Heart left ventricle (tissue), 16 donors: ENCODE data around the gene CEP128. TPM values are rescaled to one million over a fixed set of nuclear protein-coding genes. Genes with fewer than 3 reads are reported as not detected.

ENCODE experiments used
- ATAC-seq, 4 donors: fragments of 200-7000 bp; cut with Tn5 transposase; one replicate each; pipeline ENCODE4 v1.9.1; 2020 to 2022; ENCODE audit warnings: moderate library complexity in 4 of 4, mild to moderate bottlenecking in 3 of 4, moderate number of reproducible peaks in 1 of 4
- DNase-seq, 5 donors: peaks; one replicate each; pipeline ENCODE4 v3.0.0-alpha.2; 2020
- H3K27ac ChIP-seq, 12 donors: fragments of 200-600 bp; sonication (generic) in 4 of 12; one replicate each; pipeline versions ENCODE4 v1.5.0 to v1.8.0; 2016 to 2022; ENCODE audit warnings: mild to moderate bottlenecking in 2 of 12
- H3K27me3 ChIP-seq, 9 donors: fragments of 200-600 bp; sonication (generic) in 2 of 9; one replicate each; pipeline versions ENCODE4 v1.5.1 to v1.8.0; 2016 to 2022; ENCODE audit warnings: mild to moderate bottlenecking in 3 of 9
- H3K36me3 ChIP-seq, 9 donors: fragments of 200-600 bp; sonication (generic) in 2 of 9; one replicate each; pipeline versions ENCODE4 v1.5.0 to v1.8.0; 2018 to 2022; ENCODE audit warnings: mild to moderate bottlenecking in 2 of 9
- H3K4me1 ChIP-seq, 12 donors: fragments of 200-600 bp; sonication (generic) in 4 of 12; one replicate each; pipeline versions ENCODE4 v1.5.0 to v1.8.0; 2016 to 2022; ENCODE audit warnings: mild to moderate bottlenecking in 3 of 12
- H3K4me3 ChIP-seq, 12 donors: fragments of 200-600 bp; sonication (generic) in 4 of 12; one replicate each; pipeline versions ENCODE4 v1.5.0 to v1.8.0; 2017 to 2022; ENCODE audit warnings: mild to moderate bottlenecking in 9 of 12, moderate library complexity in 4 of 12
- H3K9me3 ChIP-seq, 12 donors: fragments of 200-600 bp; sonication (generic) in 4 of 12; one replicate each; pipeline versions ENCODE4 v1.5.0 to v1.8.0; 2016 to 2022; ENCODE audit warnings: mild to moderate bottlenecking in 1 of 12
- POLR2A ChIP-seq, 2 donors: fragments of 450-650 bp; IDR thresholded peaks; one replicate each; pipeline ENCODE4 v1.6.1; 2017; ENCODE audit warnings: antibody characterized with exemption in 2 of 2, mild to moderate bottlenecking in 2 of 2, moderate library complexity in 2 of 2
- WGBS, 4 donors: extraction: QIAGEN DNeasy Blood & Tissue Kit in 2 of 4; methylation state at CpG; one replicate each; pipeline versions ENCODE4 v1.1.5 to v1.1.7; 2013 to 2018; 5-methylcytosine and 5-hydroxymethylcytosine counted together
- intact Hi-C, 10 donors: fragments of 100-400 bp; cut with DNase I; formaldehyde crosslinking; loops; one replicate each; pipeline versions ENCODE4 v1.11.1 to v1.14.2; 2022
- polyA plus RNA-seq, 2 donors: library from polyadenylated mRNA; stranded (reverse); fragments of 200-250 nt; gene quantifications; one replicate each; pipeline ENCODE4 v1.2.3, GENCODE V29; 2013
- total RNA-seq, 9 donors: library from RNA; depleted of rRNA in 2 of 9; stranded (reverse); fragments of >200 nt in 2 of 9; fragmentation: NEBNext Ultra II Directional in 3 of 9; extraction: Animal tissue kit (Norgen Biotek cat#: 25700) in 3 of 9; gene quantifications; one replicate each; pipeline versions ENCODE4 v1.1.0 to v1.2.4, GENCODE V29; 2016 to 2023
- TF ChIP-seq, protein P1 (sequence below), 12 donors: fragments of 200-600 bp; sonication (generic) in 4 of 12; IDR thresholded peaks; one replicate each; pipeline versions ENCODE4 v1.5.0 to v1.8.0; 2018 to 2022; ENCODE audit warnings: antibody characterized with exemption in 12 of 12, mild to moderate bottlenecking in 5 of 12
- donor health status: ischemic (EF 13 %, LVEDD 7.1; RV severe dilation, severe dysfunction).
- donor health status: healthy with polysubstance abuse.
- donor health status: DM: no; HTN: yes; CAD: no.
- donor health status: DM: no; HTN: no; CAD: no.
- donor health status: ischemic (EF 25% LVEDD 6.9; RV normal size, moderate dysfunction).
- donor health status: ischemic (EF 25% LVEDD 5.7; RV mildly dilated, moderate dysfunction).
- donor health status: healthy.
- donor health status: DM: yes; HTN: yes; CAD: no.
- donor health status: ischemic (EF 35%, LVEDD 5.7; RV mildly dilated, moderate dysfunction).
- donor health status: nonischemic (EF 11% LVEDD 7.7; RV severe dilation, severe dysfunction).
- donor health status: DM: yes; HTN: yes; CAD: no.
- donor health status: PGD.
- donor health status: ischemic (EF 29% LVEDD 5.4; RV normal size, mild dysfunction).
- donor health status: nonischemic (EF 23%, LVEDD 6.1; RV moderate dilation, normal function).

CEP128 gene
- total and polyA plus RNA-seq, 11 donors: 0.94 to 6.6 (median 3.4) TPM

DNA sequence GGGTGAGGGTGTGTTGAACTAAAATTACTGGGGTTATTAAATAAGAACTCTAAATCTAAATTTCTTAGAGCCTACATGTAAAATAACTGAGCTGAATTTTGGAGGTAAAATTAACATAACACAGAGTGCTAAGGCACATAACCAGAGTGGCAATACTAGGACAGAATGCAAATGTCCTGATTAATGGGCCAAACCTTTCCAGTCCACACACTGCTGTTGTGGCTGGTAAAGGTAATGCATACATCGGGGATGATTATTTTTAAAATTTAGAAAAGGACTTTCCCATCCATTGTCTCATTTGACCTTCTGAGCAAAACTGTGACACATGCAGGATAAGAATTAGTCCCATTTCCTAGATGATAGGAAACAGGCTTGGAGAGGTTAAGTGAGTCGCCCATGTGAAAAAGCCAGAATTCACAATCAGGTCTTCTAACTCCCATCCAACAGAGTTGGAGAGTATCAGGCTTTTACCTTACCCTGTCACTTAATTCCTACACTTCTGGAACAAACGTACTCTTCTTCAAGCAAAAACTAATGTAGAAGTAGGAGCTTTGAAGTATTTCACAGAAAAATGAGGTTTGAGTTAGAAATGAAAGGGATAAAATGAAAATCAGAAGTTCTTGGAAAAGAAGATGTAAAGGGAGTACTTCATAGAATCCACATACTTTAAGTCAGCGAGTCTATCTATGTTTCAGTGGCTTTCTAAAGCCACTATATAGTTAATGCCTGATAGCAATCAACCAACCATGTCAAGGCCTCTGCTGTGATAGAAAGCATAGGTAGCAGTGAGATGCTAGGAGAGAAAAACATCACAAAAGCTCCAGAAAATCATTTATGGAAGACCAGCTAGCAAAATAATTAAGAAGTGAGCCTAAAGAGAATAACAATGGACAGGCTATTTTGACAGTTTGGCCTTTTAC lies 395.3 kb downstream of the CEP128 start:
- Histone ChIP-seq H3K27me3 (no peaks in the 10 kb centered on the region), H3K4me3 (no peak overlapping the region), H3K27ac (no peak overlapping the region), H3K4me1 (peaks cover 0 to 2% (median 0%) of the 10 kb centered on the region in 12 donors), H3K36me3 (no peaks in the 10 kb centered on the region), H3K9me3 (no peaks in the 10 kb centered on the region)
- TF ChIP-seq, protein P1, sequence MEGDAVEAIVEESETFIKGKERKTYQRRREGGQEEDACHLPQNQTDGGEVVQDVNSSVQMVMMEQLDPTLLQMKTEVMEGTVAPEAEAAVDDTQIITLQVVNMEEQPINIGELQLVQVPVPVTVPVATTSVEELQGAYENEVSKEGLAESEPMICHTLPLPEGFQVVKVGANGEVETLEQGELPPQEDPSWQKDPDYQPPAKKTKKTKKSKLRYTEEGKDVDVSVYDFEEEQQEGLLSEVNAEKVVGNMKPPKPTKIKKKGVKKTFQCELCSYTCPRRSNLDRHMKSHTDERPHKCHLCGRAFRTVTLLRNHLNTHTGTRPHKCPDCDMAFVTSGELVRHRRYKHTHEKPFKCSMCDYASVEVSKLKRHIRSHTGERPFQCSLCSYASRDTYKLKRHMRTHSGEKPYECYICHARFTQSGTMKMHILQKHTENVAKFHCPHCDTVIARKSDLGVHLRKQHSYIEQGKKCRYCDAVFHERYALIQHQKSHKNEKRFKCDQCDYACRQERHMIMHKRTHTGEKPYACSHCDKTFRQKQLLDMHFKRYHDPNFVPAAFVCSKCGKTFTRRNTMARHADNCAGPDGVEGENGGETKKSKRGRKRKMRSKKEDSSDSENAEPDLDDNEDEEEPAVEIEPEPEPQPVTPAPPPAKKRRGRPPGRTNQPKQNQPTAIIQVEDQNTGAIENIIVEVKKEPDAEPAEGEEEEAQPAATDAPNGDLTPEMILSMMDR (IDR thresholded peaks at IDR 0.05): no peak
- TF ChIP-seq POLR2A (IDR thresholded peaks at IDR 0.05): no peak
- ATAC-seq (no peak), DNase-seq (no peak)
- 75 to 88% (median 84%) methylated on average over 4 of the region's 4 CpGs for WGBS, 4 donors
- intact Hi-C loops: no loop called here

DNA sequence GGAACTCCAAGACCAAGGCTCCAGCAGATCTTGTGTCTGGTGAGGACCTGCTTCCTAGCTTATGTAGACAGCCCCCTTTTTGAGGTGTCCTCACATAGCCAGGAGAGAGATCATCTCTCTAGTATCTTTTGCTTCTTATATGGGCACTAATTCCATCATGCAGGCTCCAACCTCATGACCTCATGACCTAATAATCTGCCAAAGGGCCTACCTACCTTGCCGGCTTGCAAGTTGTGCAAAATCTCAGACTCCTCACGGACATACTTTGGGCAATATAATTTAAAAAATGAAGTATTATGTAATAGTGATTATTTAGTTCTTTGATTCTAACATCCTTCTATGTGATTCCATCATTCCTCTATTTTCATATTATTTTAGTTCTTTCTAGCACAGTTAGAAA lies 397.2 kb downstream of the CEP128 start:
- H3K4me1 ChIP-seq: no peaks in the 10 kb centered on the region
- TF ChIP-seq POLR2A (IDR thresholded peaks at IDR 0.05): no peak
- TF ChIP-seq, protein P1 (IDR thresholded peaks at IDR 0.05): no peak
- intact Hi-C loops: no loop called here

GRCh38 chr14:80543211-80543610 lies 398.3 kb downstream of the CEP128 start:
- no peak for TF ChIP-seq POLR2A (IDR thresholded peaks at IDR 0.05)
- TF ChIP-seq, protein P1 (IDR thresholded peaks at IDR 0.05): no peak
- Histone ChIP-seq H3K4me3 (no peak overlapping the region), H3K36me3 (no peaks in the 10 kb centered on the region), H3K4me1 (no peaks in the 10 kb centered on the region), H3K9me3 (peaks cover 0 to 20% (median 2%) of the 10 kb centered on the region in 12 donors), H3K27ac (peak overlapping the region in 1 of 12 donors; percentile 13), H3K27me3 (no peaks in the 10 kb centered on the region)
- WGBS, 4 donors: 77 to 86% (median 80%) methylated on average over 2 of the region's 2 CpGs
- intact Hi-C loops: no loop called here
- ATAC-seq (no peak), DNase-seq (no peak)

More for the DNA sequence above, 397.2 kb downstream of the CEP128 start:
- no peak overlapping the region for H3K4me3 ChIP-seq
- peaks cover 0 to 15% (median 2%) of the 10 kb centered on the region in 12 donors for H3K9me3 ChIP-seq
- no peak overlapping the region for H3K27ac ChIP-seq
- no peak for DNase-seq
- no peaks in the 10 kb centered on the region for H3K36me3 ChIP-seq
- ATAC-seq: no peak
- 96 to 98% (median 98%) methylated on average over 2 of the region's 2 CpGs for WGBS, 4 donors
- H3K27me3 ChIP-seq: no peaks in the 10 kb centered on the region

GRCh38 chr14:80538633-80539375 lies 402.7 kb downstream of the CEP128 start:
- no peak for ATAC-seq
- WGBS, 4 donors: 88 to 95% (median 91%) methylated on average over 7 of the region's 7 CpGs
- TF ChIP-seq POLR2A (IDR thresholded peaks at IDR 0.05): no peak
- TF ChIP-seq, protein P1 (IDR thresholded peaks at IDR 0.05): no peak
- intact Hi-C loops: no loop called here
- Histone ChIP-seq H3K4me3 (no peak overlapping the region), H3K4me1 (no peaks in the 10 kb centered on the region), H3K36me3 (no peaks in the 10 kb centered on the region), H3K9me3 (peaks cover 0 to 20% (median 2%) of the 10 kb centered on the region in 12 donors), H3K27ac (no peak overlapping the region), H3K27me3 (no peaks in the 10 kb centered on the region)
- DNase-seq: no peak
